HCT116 (cell line): ENCODE measurements around the gene TMEM63A.

Experiments used
- CTCF ChIP-seq, 3 experiments: fragments of 200-600 bp in 1 of 3; sonication (generic) in 1 of 3; IDR thresholded peaks in 2 of 3; conservative IDR thresholded peaks in 1 of 3; 2 replicates each; pipeline ENCODE4 v1.5.1; 2012 to 2017; ENCODE audit warnings: low read depth in 2 of 3, low read length in 2 of 3, antibody characterized with exemption in 1 of 3, borderline replicate concordance in 1 of 3, control low read depth in 1 of 3, mild to moderate bottlenecking in 1 of 3, mixed read lengths in 1 of 3, mixed run types in 1 of 3, moderate library complexity in 1 of 3; ENCODE audit not compliant: insufficient read depth in 1 of 3
- EGR1 ChIP-seq: IDR thresholded peaks from 2 replicates; pipeline ENCODE4 v1.6.1; 2012; ENCODE audit warnings: low read depth
- EZH2 ChIP-seq: fragments of 200-600 bp; sonication (generic); IDR thresholded peaks from 2 replicates; pipeline ENCODE4 v1.6.1; 2017; ENCODE audit warnings: antibody characterized with exemption, mixed run types
- FOSL1 ChIP-seq: IDR thresholded peaks from 2 replicates; pipeline ENCODE4 v1.6.1; 2012; ENCODE audit warnings: low read depth
- JUND ChIP-seq: IDR thresholded peaks from 2 replicates; pipeline ENCODE4 v1.6.1; 2012
- MAX ChIP-seq: IDR thresholded peaks from 2 replicates; pipeline ENCODE4 v1.6.1; 2012
- POLR2A ChIP-seq: IDR thresholded peaks from 2 replicates; pipeline ENCODE4 v1.7.0; 2011; ENCODE audit warnings: borderline replicate concordance; ENCODE audit not compliant: insufficient read depth, insufficient read length; ENCODE audit errors: extremely low read depth
- POLR2AphosphoS5 ChIP-seq: IDR thresholded peaks from 2 replicates; pipeline ENCODE4 v1.6.1; 2011; ENCODE audit warnings: mild to moderate bottlenecking, low read depth, low read length, moderate library complexity
- REST ChIP-seq: IDR thresholded peaks from 2 replicates; pipeline ENCODE4 v1.6.1; 2012; ENCODE audit warnings: low read depth
- ZNF274 ChIP-seq: fragments of 200-500 bp; sonication (Bioruptor generic); IDR thresholded peaks from 2 replicates; pipeline ENCODE4 v1.6.1; 2014; ENCODE audit warnings: mild to moderate bottlenecking, low read depth, low read length, inconsistent platforms

- TF ChIP-seq CTCF (IDR thresholded peaks at IDR 0.05 in 2 of 3, conservative IDR thresholded peaks at IDR 0.05 in 1 of 3; ENCODE audit: borderline replicate concordance in 1 of 3, insufficient read depth in 1 of 3, low read depth in 2 of 3, low read length in 2 of 3) (no peak), POLR2A (no peak), REST (no peak), FOSL1 (no peak), EZH2 (no peak), MAX (no peak), POLR2AphosphoS5 (no peak), EGR1 (no peak), JUND (no peak), ZNF274 (no peak)
Observed at GRCh38 chr1:225917101-225917500, 34.9 kb upstream of the TMEM63A start.
